ENCODE data around the gene DCTN2. TPM values are rescaled to one million over a fixed set of nuclear protein-coding genes. Genes with fewer than 3 reads are reported as not detected.

The DCTN2 gene
- total RNA-seq, 1 donor from 2014 or later = 116 TPM

GRCh38 chr12:57539134-57539768 lies 7.7 kb downstream of the DCTN2 start:
- Histone ChIP-seq H3K9me3 (no peaks in the 10 kb centered on the region), H3K36me3 (peaks cover 14 to 58% of the 10 kb centered on the region in 2 donors), H3K27me3 (no peaks in the 10 kb centered on the region), H3K4me1 (no peaks in the 10 kb centered on the region), H3K27ac (no peak overlapping the region), H3K4me3 (no peak overlapping the region)
- TF ChIP-seq CTCF (IDR thresholded peaks at IDR 0.05) = no peak
- DNase-seq (ENCODE audit: low spot score in 2 of 2) = no peak
- intact Hi-C loops (cut with DNase I) = no loop called here

GRCh38 chr12:57536597-57536942 lies 10.4 kb downstream of the DCTN2 start:
- H3K9me3 ChIP-seq = no peaks in the 10 kb centered on the region
- intact Hi-C loops (cut with DNase I) = no loop called here
- TF ChIP-seq CTCF (IDR thresholded peaks at IDR 0.05) = no peak

DNA sequence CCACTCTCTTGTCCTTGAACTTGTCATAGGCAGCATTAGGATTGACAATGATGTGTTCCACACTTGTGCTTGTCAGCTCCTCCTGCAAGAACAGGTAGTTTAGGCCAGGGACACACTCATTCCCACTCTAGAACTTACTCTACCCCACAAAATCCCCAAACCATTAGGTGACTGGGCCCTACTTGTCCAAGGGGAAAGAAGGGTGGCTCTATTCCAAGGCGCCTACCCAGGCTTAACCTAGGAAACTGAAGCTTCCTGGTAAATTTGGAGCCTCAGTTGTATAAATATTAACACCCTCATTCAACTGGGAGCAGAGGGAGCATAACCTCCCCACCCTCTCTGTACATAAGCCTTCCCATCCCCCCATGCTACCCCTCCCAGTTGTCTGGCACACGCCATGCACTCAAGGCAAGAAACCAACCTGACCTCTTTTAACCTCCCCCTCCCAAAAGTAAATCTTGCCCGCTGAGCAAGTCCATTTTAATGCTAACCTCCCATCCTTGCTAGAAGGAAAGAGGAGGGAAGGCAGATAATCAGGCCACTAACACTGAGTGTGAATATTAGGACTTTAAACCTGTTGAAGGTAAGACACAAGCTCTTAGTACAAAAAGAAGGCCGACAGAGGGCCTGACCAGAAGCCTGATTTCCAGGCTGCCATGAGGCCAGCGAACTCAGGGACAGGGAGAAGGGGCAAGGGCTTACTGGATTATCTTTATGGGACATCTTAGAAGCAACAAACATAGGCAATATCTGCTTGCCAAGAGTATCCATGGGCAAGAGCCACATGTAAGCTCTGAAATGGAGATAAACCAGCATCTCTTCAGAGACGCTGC lies 11.0 kb downstream of the DCTN2 start:
- intact Hi-C loops (cut with DNase I) = no loop called here
- peaks cover 46 to 77% of the 10 kb centered on the region in 2 donors for H3K36me3 ChIP-seq

More at GRCh38 chr12:57536597-57536942, 10.4 kb downstream of the DCTN2 start:
- no peak overlapping the region for H3K27ac ChIP-seq
- H3K36me3 ChIP-seq = peaks cover 41 to 72% of the 10 kb centered on the region in 2 donors
- no peaks in the 10 kb centered on the region for H3K4me1 ChIP-seq
- no peaks in the 10 kb centered on the region for H3K27me3 ChIP-seq
- no peak for DNase-seq (ENCODE audit: low spot score in 2 of 2)
- H3K4me3 ChIP-seq = no peak overlapping the region

GRCh38 chr12:57534991-57535543 lies 11.9 kb downstream of the DCTN2 start:
- no peak for DNase-seq (ENCODE audit: low spot score in 2 of 2)
- Histone ChIP-seq H3K27ac (no peak overlapping the region), H3K9me3 (no peaks in the 10 kb centered on the region), H3K4me1 (no peaks in the 10 kb centered on the region), H3K36me3 (peaks cover 55 to 83% of the 10 kb centered on the region in 2 donors), H3K4me3 (no peak overlapping the region), H3K27me3 (no peaks in the 10 kb centered on the region)
- no peak for TF ChIP-seq CTCF (IDR thresholded peaks at IDR 0.05)
- intact Hi-C loops (cut with DNase I) = no loop called here

More for the DNA sequence above, 11.0 kb downstream of the DCTN2 start:
- no peaks in the 10 kb centered on the region for H3K4me1 ChIP-seq
- H3K27me3 ChIP-seq = no peaks in the 10 kb centered on the region
- H3K27ac ChIP-seq = no peak overlapping the region
- H3K4me3 ChIP-seq = no peak overlapping the region
- DNase-seq (ENCODE audit: low spot score in 2 of 2) = no peak
- no peak for TF ChIP-seq CTCF (IDR thresholded peaks at IDR 0.05)
- no peaks in the 10 kb centered on the region for H3K9me3 ChIP-seq

DNA sequence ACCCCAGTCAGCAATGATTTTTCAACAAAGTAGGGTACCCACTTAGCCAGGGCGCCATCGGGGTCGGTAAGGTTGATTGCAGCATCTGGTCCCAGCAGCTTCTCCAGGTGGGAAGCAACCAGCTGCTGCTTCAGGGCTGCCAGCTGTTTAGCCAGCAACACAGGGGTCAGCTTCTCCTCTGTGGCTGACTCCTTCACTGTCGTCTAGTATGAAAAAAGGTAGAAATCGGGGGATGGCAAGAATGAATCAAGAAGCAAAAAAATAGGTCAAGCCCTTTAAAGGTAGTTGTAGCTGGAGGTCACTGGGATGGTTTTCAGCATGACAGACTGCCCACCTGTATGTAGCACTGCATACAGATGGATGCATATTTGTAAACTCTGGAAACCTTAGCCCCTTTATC lies 12.7 kb downstream of the DCTN2 start:
- Histone ChIP-seq H3K4me1 (no peaks in the 10 kb centered on the region), H3K4me3 (no peak overlapping the region), H3K27me3 (no peaks in the 10 kb centered on the region), H3K9me3 (no peaks in the 10 kb centered on the region), H3K27ac (no peak overlapping the region), H3K36me3 (peaks cover 63 to 83% of the 10 kb centered on the region in 2 donors)
- DNase-seq (ENCODE audit: low spot score in 2 of 2) = no peak
- intact Hi-C loops (cut with DNase I) = no loop called here
- no peak for TF ChIP-seq CTCF (IDR thresholded peaks at IDR 0.05)
